T-cell (primary cell): Measurements from ENCODE around the gene ANO4. TPM values are rescaled to one million over a fixed set of nuclear protein-coding genes. Genes with fewer than 3 reads are reported as not detected.

Experiments used
- ATAC-seq, 4 experiments: fragments of 200-7000 bp in 3 of 4; fragments of 150-1000 bp in 1 of 4; cut with Tn5 transposase; replicated peaks in 1 of 4; 1 replicate in 3 of 4; 2 replicates in 1 of 4; pipeline ENCODE4 v1.10.0; 2021; ENCODE audit warnings: moderate library complexity in 3 of 4, mild to moderate bottlenecking in 2 of 4, moderate number of reproducible peaks in 1 of 4
- CTCF ChIA-PET, 2 donors: fragments of 300-600 bp; sonication (Branson Sonifier 250); formaldehyde crosslinking; loops; one replicate each; lab custom pipeline; 2022; ENCODE audit warnings: antibody characterized with exemption in 2 of 2; lab: Charles Lee
- POLR2A ChIA-PET, 2 donors: fragments of 300-600 bp; sonication (Branson Sonifier 250); formaldehyde crosslinking; loops; one replicate each; lab custom pipeline; 2022; ENCODE audit warnings: antibody characterized with exemption in 2 of 2; lab: Charles Lee
- DNase-seq, 35 experiments: peaks; one replicate each; pipeline versions ENCODE4 v3.0.0 to v3.0.0-alpha.2; 2013 to 2023
- H3K27ac ChIP-seq: one replicate; pipeline ENCODE4 v1.5.1; 2013; ENCODE audit warnings: low read length
- H3K27me3 ChIP-seq, 2 experiments: replicated peaks in 1 of 2; 1 replicate in 1 of 2; 2 replicates in 1 of 2; pipeline versions ENCODE4 v1.6.1 to v1.7.0; 2013; ENCODE audit warnings: low read length in 1 of 2, mixed read lengths in 1 of 2; ENCODE audit not compliant: control insufficient read depth in 2 of 2, insufficient read depth in 2 of 2; ENCODE audit errors: extremely low read depth in 1 of 2
- H3K36me3 ChIP-seq, 2 donors: 1 replicate in 1 of 2; 2 replicates in 1 of 2; pipeline versions ENCODE4 v1.6.1 to v1.7.0; 2013; ENCODE audit warnings: low read length in 1 of 2; ENCODE audit not compliant: control insufficient read depth in 2 of 2, insufficient read depth in 1 of 2; ENCODE audit errors: extremely low read depth in 1 of 2
- H3K4me1 ChIP-seq, 2 experiments: 1 replicate in 1 of 2; 2 replicates in 1 of 2; pipeline versions ENCODE4 v1.6.1 to v1.7.0; 2013; ENCODE audit warnings: low read length in 2 of 2, mixed read lengths in 1 of 2; ENCODE audit not compliant: insufficient read depth in 2 of 2, control insufficient read depth in 1 of 2; ENCODE audit errors: extremely low read depth in 1 of 2
- H3K4me3 ChIP-seq, 2 donors: 1 replicate in 1 of 2; 2 replicates in 1 of 2; pipeline versions ENCODE4 v1.5.1 to v1.7.0; 2013; ENCODE audit warnings: mild to moderate bottlenecking in 2 of 2, low read length in 1 of 2, moderate library complexity in 1 of 2; ENCODE audit not compliant: control insufficient read depth in 1 of 2; ENCODE audit errors: extremely low read depth in 1 of 2
- H3K9me3 ChIP-seq: 2 replicates; pipeline ENCODE4 v1.7.0; 2013
- H3K27ac Mint-ChIP-seq, 2 donors: one replicate each; pipeline ENCODE4 v1.8.0; 2020 to 2021; ENCODE audit warnings: mild to moderate bottlenecking in 2 of 2, mixed read lengths in 2 of 2
- H3K27me3 Mint-ChIP-seq, 2 donors: one replicate each; pipeline ENCODE4 v1.8.0; 2021 to 2022; ENCODE audit warnings: mixed read lengths in 2 of 2
- H3K36me3 Mint-ChIP-seq: one replicate; pipeline ENCODE4 v1.8.0; 2021; ENCODE audit warnings: mixed read lengths
- H3K4me1 Mint-ChIP-seq, 3 donors: one replicate each; pipeline ENCODE4 v1.8.0; 2020 to 2022; ENCODE audit warnings: mixed read lengths in 3 of 3, mild to moderate bottlenecking in 1 of 3
- H3K4me3 Mint-ChIP-seq, 3 donors: one replicate each; pipeline ENCODE4 v1.8.0; 2020 to 2022; ENCODE audit warnings: mild to moderate bottlenecking in 3 of 3, mixed read lengths in 3 of 3, moderate library complexity in 3 of 3
- H3K9me3 Mint-ChIP-seq, 3 donors: one replicate each; pipeline ENCODE4 v1.8.0; 2020 to 2022; ENCODE audit warnings: mixed read lengths in 3 of 3
- WGBS: methylation state at CpG from one replicate; pipeline ENCODE4 v1.1.5; 2013; ENCODE audit warnings: missing lambda C conversion rate; ENCODE audit not compliant: insufficient coverage; 5-methylcytosine and 5-hydroxymethylcytosine counted together
- total RNA-seq, 35 experiments: library from RNA in 6 of 35; stranded (reverse) in 6 of 35; fragments of 120-200 nt in 1 of 35; gene quantifications; one replicate each; pipeline versions ENCODE4 v1.2.1 to v1.2.4 and lab custom pipeline; 2013 to 2026

ANO4 gene
- under 1 TPM in 1 of 5 donors, not detected in 4; 0.26 TPM for total RNA-seq
- not detected for total RNA-seq (2013)
- total RNA-seq (lab: John Stamatoyannopoulos, UW), result 0 to 0.06 (median 0) reads per million in 29 experiments

DNA sequence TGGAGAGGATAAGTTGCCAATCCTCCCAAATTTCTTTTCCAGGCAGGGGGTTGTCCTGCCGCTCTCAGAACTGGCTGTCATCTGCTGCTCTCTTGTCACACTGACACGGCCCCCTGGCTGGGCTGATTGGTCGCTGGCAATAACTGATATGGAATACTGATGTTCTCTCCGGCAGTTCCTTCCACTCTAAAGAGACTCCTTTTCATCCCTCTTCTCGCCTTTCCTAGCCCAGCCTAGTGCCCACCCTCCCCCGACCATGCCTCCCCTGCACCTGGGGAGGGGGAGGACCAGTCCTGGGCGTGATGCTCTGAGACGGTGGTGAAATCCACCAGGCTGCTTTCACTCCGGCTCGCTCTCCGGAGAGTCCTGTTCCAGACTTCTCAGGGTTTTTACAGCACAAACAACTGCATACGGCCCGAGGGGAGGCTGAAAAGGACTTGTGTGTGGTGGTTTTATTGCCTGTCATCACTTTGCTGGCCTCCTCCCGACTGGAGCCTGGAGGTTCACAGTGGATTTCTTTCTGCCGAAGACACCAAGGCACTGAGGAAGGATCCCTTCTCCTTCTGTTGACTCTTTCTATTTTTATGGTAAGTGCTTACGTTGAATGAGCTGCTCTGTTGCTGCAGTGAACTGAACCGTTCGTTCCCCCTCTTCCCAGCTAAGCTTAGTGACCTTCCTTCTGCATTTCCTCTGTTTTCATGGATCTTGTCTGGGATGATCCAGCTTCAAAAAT, at the start of gene ANO4:
Gene ANO4, plus strand, starts transcription at position 336 of the 733 bp plus-strand sequence. CDS start 107,010 bp downstream, outside the sequence.
- peaks cover 7 to 22% of the 10 kb centered on the region in 2 donors for H3K27me3 Mint-ChIP-seq

DNA sequence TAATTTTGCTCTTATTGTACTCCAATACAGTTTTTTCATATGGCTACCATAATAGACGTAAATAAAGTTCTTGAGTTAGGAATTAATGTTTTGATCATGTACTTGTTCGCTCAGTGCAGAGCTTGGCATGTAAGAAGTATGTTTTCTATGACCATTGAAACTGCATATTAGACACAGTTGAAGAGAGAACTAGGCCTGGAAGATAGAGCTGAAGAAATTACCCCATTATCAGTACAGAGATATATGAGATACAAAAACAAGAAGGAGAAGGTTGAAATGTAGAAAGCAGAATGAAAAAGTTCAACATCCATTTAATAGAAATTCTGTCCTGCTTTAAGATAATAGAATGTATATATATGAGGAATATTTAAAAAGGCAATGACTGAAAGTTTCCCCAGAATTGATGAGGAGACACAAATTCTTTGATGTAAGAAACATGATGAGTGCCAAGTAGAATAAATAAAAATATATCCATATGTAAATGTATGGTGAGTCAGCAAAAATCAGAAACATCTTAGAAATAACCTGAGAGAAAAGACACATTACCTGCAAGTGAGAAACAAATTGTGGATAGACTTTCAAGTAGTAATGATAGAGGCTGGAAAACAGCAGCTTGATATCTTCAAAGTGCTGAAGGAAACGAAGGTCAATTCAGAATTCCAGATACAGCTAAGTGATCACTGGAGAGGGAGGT, 49.1 kb upstream of the ANO4 start:
- H3K9me3 ChIP-seq, result no peaks in the 10 kb centered on the region
- POLR2A ChIA-PET, result no interaction called here
- DNase-seq (no peak), ATAC-seq (no peak)
- Mint-ChIP-seq H3K4me1 (no peaks in the 10 kb centered on the region), H3K4me3 (no peak overlapping the region), H3K9me3 (peaks cover 5 to 11% (median 5%) of the 10 kb centered on the region in 3 donors), H3K27ac (no peak overlapping the region), H3K27me3 (peaks cover 1 to 6% of the 10 kb centered on the region in 2 donors), H3K36me3 (no peaks in the 10 kb centered on the region)
- H3K27ac ChIP-seq, result no peak overlapping the region
- H3K4me1 ChIP-seq, result no peaks in the 10 kb centered on the region
- H3K36me3 ChIP-seq, result no peaks in the 10 kb centered on the region
- CTCF ChIA-PET, result no interaction called here
- no peak overlapping the region for H3K4me3 ChIP-seq
- WGBS, result 17% methylated on average over 1 of the region's 3 CpGs
- no peaks in the 10 kb centered on the region for H3K27me3 ChIP-seq

More for the DNA sequence above, at the start of gene ANO4:
- Histone ChIP-seq H3K27me3 (peaks cover 0 to 6% of the 10 kb centered on the region in 2 experiments), H3K4me3 (no peak within 1 kb of the TSS), H3K36me3 (no peaks in the 10 kb centered on the region), H3K27ac (no peak within 1 kb of the TSS), H3K4me1 (no peaks in the 10 kb centered on the region), H3K9me3 (no peaks in the 10 kb centered on the region)
- no peaks in the 10 kb centered on the region for H3K36me3 Mint-ChIP-seq
- 0% methylated on average over 1 of the region's 18 CpGs for WGBS
- ChIA-PET POLR2A (no interaction called here), CTCF (no interaction called here)
- H3K4me3 Mint-ChIP-seq, result no peak within 1 kb of the TSS
- no peak for ATAC-seq
- no peak for DNase-seq
- H3K9me3 Mint-ChIP-seq, result peaks cover 0 to 6% (median 0%) of the 10 kb centered on the region in 3 donors
- no peaks in the 10 kb centered on the region for H3K4me1 Mint-ChIP-seq
- H3K27ac Mint-ChIP-seq, result no peak within 1 kb of the TSS

DNA sequence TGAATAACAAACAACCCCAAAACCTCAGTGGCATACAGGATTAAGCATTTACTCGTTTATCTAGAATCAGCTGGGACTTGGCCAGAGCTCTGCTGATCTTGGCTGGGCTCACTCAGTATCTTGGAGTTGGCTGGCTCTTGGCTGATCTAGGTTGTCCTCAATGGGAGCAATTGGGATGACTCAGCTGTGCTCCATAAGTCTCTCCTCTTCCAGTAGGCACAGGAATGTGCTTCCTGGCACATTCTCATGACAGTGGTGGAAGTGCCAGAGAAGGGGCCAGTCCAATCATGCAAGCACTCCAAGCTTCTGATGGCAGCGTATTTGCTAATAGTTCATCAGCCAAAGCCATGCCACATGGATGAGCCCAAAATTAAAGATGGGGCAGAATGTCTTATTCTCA, 41.7 kb upstream of the ANO4 start:
- ATAC-seq (no peak), DNase-seq (no peak)
- Histone ChIP-seq H3K27ac (no peak overlapping the region), H3K4me3 (no peak overlapping the region), H3K36me3 (no peaks in the 10 kb centered on the region), H3K27me3 (no peaks in the 10 kb centered on the region), H3K9me3 (no peaks in the 10 kb centered on the region), H3K4me1 (no peaks in the 10 kb centered on the region)
- WGBS, result 54% methylated on average over 2 of the region's 2 CpGs
- no peaks in the 10 kb centered on the region for H3K4me1 Mint-ChIP-seq
- POLR2A ChIA-PET, result interaction anchor here in 1 of 2 donors (0.6 kb wide), 1 partner anchor 18 kb away, joined by 10 read pairs; no protein-coding TSS in a partner anchor
- H3K9me3 Mint-ChIP-seq, result peaks cover 0 to 9% (median 0%) of the 10 kb centered on the region in 3 donors
- peaks cover 3 to 13% of the 10 kb centered on the region in 2 donors for H3K27me3 Mint-ChIP-seq
- H3K36me3 Mint-ChIP-seq, result no peaks in the 10 kb centered on the region
- CTCF ChIA-PET, result no interaction called here
- H3K27ac Mint-ChIP-seq, result no peak overlapping the region
- no peak overlapping the region for H3K4me3 Mint-ChIP-seq

- POLR2A ChIA-PET, result no interaction called here
- no peaks in the 10 kb centered on the region for H3K9me3 ChIP-seq
- no peak for DNase-seq
- no peaks in the 10 kb centered on the region for H3K4me1 ChIP-seq
- no peak overlapping the region for H3K27ac ChIP-seq
- no peaks in the 10 kb centered on the region for H3K36me3 ChIP-seq
- no peak overlapping the region for H3K4me3 ChIP-seq
- WGBS, result 73% methylated on average over 2 of the region's 2 CpGs
- Mint-ChIP-seq H3K9me3 (peaks cover 0 to 9% (median 0%) of the 10 kb centered on the region in 3 donors), H3K4me3 (no peak overlapping the region), H3K36me3 (no peaks in the 10 kb centered on the region), H3K27me3 (peaks cover 3 to 14% of the 10 kb centered on the region in 2 donors), H3K27ac (no peak overlapping the region), H3K4me1 (no peaks in the 10 kb centered on the region)
- no peaks in the 10 kb centered on the region for H3K27me3 ChIP-seq
- ATAC-seq, result no peak
- CTCF ChIA-PET, result no interaction called here
Observed at GRCh38 chr12:100753837-100754236, 40.7 kb upstream of the ANO4 start.

- POLR2A ChIA-PET, result no interaction called here
- no peaks in the 10 kb centered on the region for H3K36me3 Mint-ChIP-seq
- no peak for ATAC-seq
Observed at GRCh38 chr12:100755186-100755585, 39.4 kb upstream of the ANO4 start.

GRCh38 chr12:100758083-100758482, 36.5 kb upstream of the ANO4 start:
- no peaks in the 10 kb centered on the region for H3K36me3 ChIP-seq

More at GRCh38 chr12:100755186-100755585, 39.4 kb upstream of the ANO4 start:
- no peak overlapping the region for H3K4me3 ChIP-seq
- H3K4me1 Mint-ChIP-seq, result no peaks in the 10 kb centered on the region
- H3K9me3 ChIP-seq, result no peaks in the 10 kb centered on the region
- H3K4me3 Mint-ChIP-seq, result no peak overlapping the region
- CTCF ChIA-PET, result no interaction called here
- no peak overlapping the region for H3K27ac Mint-ChIP-seq
- DNase-seq, result no peak
- H3K27me3 ChIP-seq, result no peaks in the 10 kb centered on the region
- H3K4me1 ChIP-seq, result no peaks in the 10 kb centered on the region
- peaks cover 0 to 9% (median 0%) of the 10 kb centered on the region in 3 donors for H3K9me3 Mint-ChIP-seq
- no peak overlapping the region for H3K27ac ChIP-seq
- H3K27me3 Mint-ChIP-seq, result peaks cover 3 to 14% of the 10 kb centered on the region in 2 donors
- no CpG with 5 or more reads among the region's 1 CpG for WGBS
- H3K36me3 ChIP-seq, result no peaks in the 10 kb centered on the region

More at GRCh38 chr12:100758083-100758482, 36.5 kb upstream of the ANO4 start:
- Mint-ChIP-seq H3K4me3 (no peak overlapping the region), H3K9me3 (peaks cover 0 to 9% (median 0%) of the 10 kb centered on the region in 3 donors), H3K27ac (no peak overlapping the region), H3K27me3 (peaks cover 3 to 14% of the 10 kb centered on the region in 2 donors), H3K36me3 (no peaks in the 10 kb centered on the region), H3K4me1 (no peaks in the 10 kb centered on the region)
- 100% methylated on average over 2 of the region's 2 CpGs for WGBS
- ChIA-PET CTCF (no interaction called here), POLR2A (no interaction called here)
- Histone ChIP-seq H3K27me3 (no peaks in the 10 kb centered on the region), H3K4me1 (no peaks in the 10 kb centered on the region), H3K9me3 (no peaks in the 10 kb centered on the region), H3K4me3 (no peak overlapping the region), H3K27ac (no peak overlapping the region)
- DNase-seq, result no peak
- no peak for ATAC-seq
